ENCODE data around the gene RPH3AL.

The RPH3AL gene

DNA sequence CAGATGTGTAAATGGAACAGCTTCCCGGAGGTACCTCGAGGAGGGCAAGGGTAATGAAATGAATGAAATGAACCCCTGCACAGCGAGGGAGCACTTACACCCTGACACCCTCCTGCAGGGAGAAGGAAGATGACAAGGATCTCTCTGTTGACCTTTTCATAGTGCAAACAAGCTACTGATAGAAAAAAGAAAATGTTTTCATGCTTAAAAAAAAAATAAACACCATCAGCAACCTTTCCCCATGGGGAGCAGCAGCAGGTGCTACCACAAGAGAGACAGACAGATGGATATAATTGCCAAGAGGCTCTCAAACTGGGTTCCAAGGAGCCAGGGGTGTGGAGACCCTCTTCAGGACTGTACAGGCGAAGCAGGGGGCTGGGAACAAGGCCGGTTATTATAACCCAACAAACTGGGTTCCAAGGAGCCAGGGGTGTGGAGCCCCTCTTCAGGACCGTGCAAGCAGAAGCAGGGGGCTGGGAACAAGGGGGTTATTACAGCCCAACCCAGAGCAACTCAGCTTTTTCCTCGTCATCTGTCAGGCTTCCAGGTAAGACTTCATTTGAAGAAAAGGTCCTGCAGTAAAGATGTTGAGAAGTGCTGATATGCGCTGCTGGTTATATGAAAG lies 718 bp upstream of the RPH3AL start:
- H3K27ac ChIP-seq, result no peak overlapping the region; the same call in 1 of the 2 replicates
- TF ChIP-seq, protein P1, sequence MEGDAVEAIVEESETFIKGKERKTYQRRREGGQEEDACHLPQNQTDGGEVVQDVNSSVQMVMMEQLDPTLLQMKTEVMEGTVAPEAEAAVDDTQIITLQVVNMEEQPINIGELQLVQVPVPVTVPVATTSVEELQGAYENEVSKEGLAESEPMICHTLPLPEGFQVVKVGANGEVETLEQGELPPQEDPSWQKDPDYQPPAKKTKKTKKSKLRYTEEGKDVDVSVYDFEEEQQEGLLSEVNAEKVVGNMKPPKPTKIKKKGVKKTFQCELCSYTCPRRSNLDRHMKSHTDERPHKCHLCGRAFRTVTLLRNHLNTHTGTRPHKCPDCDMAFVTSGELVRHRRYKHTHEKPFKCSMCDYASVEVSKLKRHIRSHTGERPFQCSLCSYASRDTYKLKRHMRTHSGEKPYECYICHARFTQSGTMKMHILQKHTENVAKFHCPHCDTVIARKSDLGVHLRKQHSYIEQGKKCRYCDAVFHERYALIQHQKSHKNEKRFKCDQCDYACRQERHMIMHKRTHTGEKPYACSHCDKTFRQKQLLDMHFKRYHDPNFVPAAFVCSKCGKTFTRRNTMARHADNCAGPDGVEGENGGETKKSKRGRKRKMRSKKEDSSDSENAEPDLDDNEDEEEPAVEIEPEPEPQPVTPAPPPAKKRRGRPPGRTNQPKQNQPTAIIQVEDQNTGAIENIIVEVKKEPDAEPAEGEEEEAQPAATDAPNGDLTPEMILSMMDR (conservative IDR thresholded peaks at IDR 0.05; ENCODE audit: low read depth), result no peak
- ChIA-PET CTCF (interaction anchor here (0.7 kb wide), 1 partner anchor 32 kb away, joined by 4 read pairs; no protein-coding TSS in a partner anchor), POLR2A (ENCODE audit: low non-redundant PET) (no interaction called here)
- no peak for DNase-seq (ENCODE audit: low spot score)

DNA sequence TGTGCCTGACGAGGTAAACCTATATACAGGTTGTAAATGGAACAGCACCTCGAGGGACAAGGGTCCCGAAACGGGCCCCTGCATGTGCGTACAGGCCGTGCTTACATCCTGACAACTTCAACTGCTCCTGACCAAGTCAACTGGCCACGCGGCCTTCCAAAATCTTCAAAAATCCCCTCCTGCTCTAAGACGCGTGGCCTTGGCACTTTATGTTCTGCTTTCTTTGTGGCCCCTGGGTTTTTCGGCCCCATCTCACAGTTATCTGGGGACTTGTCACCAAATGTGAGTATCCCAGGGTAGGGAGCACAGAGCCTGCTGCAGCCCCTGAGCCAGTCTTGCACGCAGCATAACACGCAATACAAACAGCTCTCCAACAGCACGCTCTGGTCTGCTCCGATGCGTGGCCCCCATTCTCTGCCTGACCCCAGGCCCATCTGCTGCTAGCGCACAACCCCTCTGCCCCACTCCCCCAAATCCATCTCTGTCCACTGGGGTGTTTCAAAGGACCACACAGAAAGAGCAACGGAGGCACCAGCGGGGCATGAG lies 659 bp downstream of the RPH3AL start:
- ChIA-PET CTCF (no interaction called here), POLR2A (ENCODE audit: low non-redundant PET) (no interaction called here)

DNA sequence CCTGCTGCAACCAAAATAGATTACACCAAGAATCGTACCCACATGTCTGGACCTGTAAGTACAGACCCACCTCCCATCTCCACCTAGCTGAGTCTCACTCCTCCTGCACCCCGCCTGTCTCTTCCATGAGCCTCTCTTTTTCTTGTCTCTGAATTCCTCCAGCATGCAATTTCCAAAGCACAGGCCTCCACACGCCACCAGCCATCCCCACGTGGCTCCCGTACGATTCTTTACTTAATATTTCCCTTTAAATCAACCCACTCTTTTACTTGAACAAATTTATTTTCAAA lies 1.2 kb downstream of the RPH3AL start:
- TF ChIP-seq, protein P1 (conservative IDR thresholded peaks at IDR 0.05; ENCODE audit: low read depth), result no peak
- peak; percentile 40 for DNase-seq (ENCODE audit: low spot score)
- CTCF ChIA-PET, result no interaction called here
- peak overlapping the region; percentile 83 for H3K27ac ChIP-seq
- POLR2A ChIA-PET (ENCODE audit: low non-redundant PET), result no interaction called here

More for the DNA sequence above, 659 bp downstream of the RPH3AL start:
- no peak for DNase-seq (ENCODE audit: low spot score)
- TF ChIP-seq, protein P1 (conservative IDR thresholded peaks at IDR 0.05; ENCODE audit: low read depth), result no peak
- H3K27ac ChIP-seq, result peak overlapping the region; percentile 83

DNA sequence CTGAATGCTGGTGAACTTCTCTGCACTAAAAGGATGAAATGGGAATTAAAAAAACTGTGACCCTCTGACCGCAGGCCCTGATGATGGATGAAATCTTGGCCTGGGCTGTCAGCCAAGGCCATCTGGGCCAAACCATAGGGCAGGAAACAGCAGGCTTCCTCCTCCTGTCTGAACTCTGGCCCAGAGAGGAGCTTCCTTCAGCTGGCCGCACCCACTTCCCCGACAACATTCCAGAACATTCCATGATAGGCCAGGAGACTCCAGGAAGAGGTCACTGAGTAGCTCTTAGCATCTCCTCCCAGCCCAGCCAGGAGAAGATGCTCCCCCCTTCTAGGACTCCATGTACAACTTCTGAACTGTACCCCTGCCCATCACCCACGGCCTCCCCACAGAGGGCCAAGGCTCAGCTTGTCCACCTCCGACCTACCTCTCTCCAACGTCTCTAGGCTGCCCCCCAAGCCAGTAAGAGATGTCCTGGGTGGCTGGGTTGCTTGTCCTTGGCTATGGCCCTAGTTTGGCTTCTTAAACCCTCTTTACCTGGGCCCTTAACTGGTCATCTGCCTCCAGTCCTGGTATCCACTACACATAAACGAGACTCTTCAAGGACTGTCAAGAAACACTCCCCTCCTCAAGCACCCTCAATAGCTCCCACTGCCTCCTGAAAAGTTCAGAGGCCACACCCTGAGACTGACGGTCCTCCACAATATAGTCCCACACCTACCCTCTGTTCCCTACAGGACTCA lies 1.7 kb downstream of the RPH3AL start:
- ChIA-PET CTCF (interaction anchor here (0.9 kb wide), 1 partner anchor 61 kb away, joined by 3 read pairs; no protein-coding TSS in a partner anchor), POLR2A (ENCODE audit: low non-redundant PET) (no interaction called here)
- DNase-seq (ENCODE audit: low spot score), result peak; percentile 87
- TF ChIP-seq, protein P1 (conservative IDR thresholded peaks at IDR 0.05; ENCODE audit: low read depth), result no peak
- peak overlapping the region; percentile 83 for H3K27ac ChIP-seq

DNA sequence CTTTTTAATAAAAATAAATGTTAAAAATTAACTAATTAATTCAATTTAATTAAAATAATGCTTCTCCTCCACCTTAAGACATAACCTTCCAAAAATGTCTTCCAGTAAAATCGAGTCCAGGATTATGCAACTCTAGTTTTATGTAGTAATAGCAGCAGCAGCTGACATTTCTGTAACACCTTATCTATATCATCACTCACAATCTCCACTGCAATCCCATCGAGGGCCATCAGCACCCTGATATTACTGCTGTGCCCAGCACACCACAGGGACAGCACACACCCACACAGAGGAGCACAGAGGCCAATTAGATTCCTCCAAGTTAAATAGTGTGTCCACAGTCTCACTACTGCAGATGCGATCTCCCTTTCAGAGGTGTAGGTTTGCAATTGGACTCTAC lies 2.9 kb downstream of the RPH3AL start:
- ChIA-PET POLR2A (ENCODE audit: low non-redundant PET) (no interaction called here), CTCF (no interaction called here)
- TF ChIP-seq, protein P1 (conservative IDR thresholded peaks at IDR 0.05; ENCODE audit: low read depth), result no peak
- DNase-seq (ENCODE audit: low spot score), result no peak
- peak overlapping the region; percentile 83 for H3K27ac ChIP-seq

DNA sequence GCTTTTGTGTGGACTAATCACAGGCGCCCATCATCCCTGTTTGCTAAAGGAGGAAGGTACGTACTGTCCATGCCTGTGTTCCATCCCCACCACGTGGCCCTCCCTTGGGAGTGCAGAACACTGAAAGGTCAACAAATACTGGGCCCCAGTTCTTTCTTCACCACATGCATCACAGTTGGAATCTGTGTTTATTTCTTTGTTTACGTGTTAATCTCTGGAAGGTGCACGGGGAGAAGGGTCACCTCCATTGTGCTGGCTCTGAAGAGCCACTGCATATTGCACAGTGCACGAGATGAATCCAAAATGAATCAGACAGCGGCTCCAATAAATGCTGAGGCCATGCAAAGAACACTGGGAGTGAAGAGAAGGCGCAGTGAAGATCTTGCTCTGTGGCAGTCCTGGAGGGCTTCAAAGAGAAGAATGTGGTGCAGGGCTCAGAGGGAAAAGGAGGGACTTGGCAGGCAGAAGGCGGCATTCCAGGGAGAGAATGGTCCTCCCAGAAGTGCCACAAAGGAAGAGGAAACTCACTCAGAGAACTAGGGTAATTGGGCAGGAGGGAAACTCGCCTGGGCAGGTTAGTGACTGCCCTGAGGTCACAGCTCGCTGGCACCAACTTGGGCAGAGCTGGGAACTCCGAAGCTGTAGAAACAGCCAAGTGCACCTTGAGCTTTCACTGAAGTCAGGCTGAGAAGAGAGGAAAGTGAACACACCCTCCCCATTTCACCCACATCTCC lies 3.7 kb downstream of the RPH3AL start:
- CTCF ChIA-PET, result no interaction called here
- peak; percentile 55 for DNase-seq (ENCODE audit: low spot score)
- peak overlapping the region; percentile 83 for H3K27ac ChIP-seq
- TF ChIP-seq, protein P1 (conservative IDR thresholded peaks at IDR 0.05; ENCODE audit: low read depth), result no peak
- POLR2A ChIA-PET (ENCODE audit: low non-redundant PET), result no interaction called here
